Bronchial epithelial cell (primary cell): ENCODE data around the gene BSX. TPM values are rescaled to one million over a fixed set of nuclear protein-coding genes. Genes with fewer than 3 reads are reported as not detected.
A peak's percentile ranks its signal among the peaks of the same experiment; 100 is the strongest.

Experiments
- DNase-seq: peaks from one replicate; pipeline ENCODE4 v3.0.0-alpha.2; 2010; ENCODE audit warnings: low read depth
- FAIRE-seq: peaks from 2 replicates; lab custom pipeline; 2011; peaks lifted over from hg19 to GRCh38; lab: Jason Lieb, UNC
- H3K27me3 ChIP-seq: 2 replicates; pipeline ENCODE4 v1.5.1; 2011; ENCODE audit warnings: low read length; ENCODE audit not compliant: control insufficient read depth, insufficient read depth
- H3K36me3 ChIP-seq: 2 replicates; pipeline ENCODE4 v1.5.1; 2011; ENCODE audit warnings: low read length; ENCODE audit not compliant: control insufficient read depth, insufficient read depth
- H3K4me3 ChIP-seq: 2 replicates; pipeline ENCODE4 v1.5.1; 2011; ENCODE audit warnings: mild to moderate bottlenecking, low read depth, low read length, control low read depth
- CTCF ChIP-seq: IDR thresholded peaks from 2 replicates; pipeline ENCODE4 v1.5.1; 2011; ENCODE audit warnings: mild to moderate bottlenecking, moderate library complexity, low read length, control low read depth, inconsistent platforms; ENCODE audit not compliant: insufficient read depth, severe bottlenecking
- total RNA-seq: library from RNA; depleted of rRNA; stranded (reverse); fragments of >200 nt; gene quantifications from 2 replicates; pipeline ENCODE4 v1.2.1, GENCODE V29; 2014

BSX gene
- total RNA-seq, 1 donor from 2014 or later = not detected

- DNase-seq = no peak
- Histone ChIP-seq H3K27me3 (peaks cover 64% of the 10 kb centered on the region), H3K4me3 (no peak overlapping the region), H3K36me3 (no peaks in the 10 kb centered on the region)
- TF ChIP-seq CTCF = no peak
- FAIRE-seq = no peak
Measured at GRCh38 chr11:122976734-122977469, 4.7 kb downstream of the BSX start.

- no peaks in the 10 kb centered on the region for H3K36me3 ChIP-seq
- DNase-seq (no peak), FAIRE-seq (no peak)
- no peak overlapping the region for H3K4me3 ChIP-seq
- TF ChIP-seq CTCF = no peak
- peaks cover 58% of the 10 kb centered on the region for H3K27me3 ChIP-seq
Measured at GRCh38 chr11:122976061-122976733, 5.4 kb downstream of the BSX start.

- no peak for TF ChIP-seq CTCF
- no peaks in the 10 kb centered on the region for H3K36me3 ChIP-seq
- peak; percentile 80 for DNase-seq
- H3K27me3 ChIP-seq = peaks cover 3% of the 10 kb centered on the region
- H3K4me3 ChIP-seq = no peak overlapping the region
- FAIRE-seq = no peak
Measured at GRCh38 chr11:122963961-122964360, 17.7 kb downstream of the BSX start.

GRCh38 chr11:122954455-122954854 lies 27.2 kb downstream of the BSX start:
- Histone ChIP-seq H3K27me3 (peaks cover 6% of the 10 kb centered on the region), H3K36me3 (no peaks in the 10 kb centered on the region), H3K4me3 (no peak overlapping the region)
- DNase-seq (no peak), FAIRE-seq (no peak)
- TF ChIP-seq CTCF = no peak

GRCh38 chr11:122951211-122951610 lies 30.4 kb downstream of the BSX start:
- no peaks in the 10 kb centered on the region for H3K36me3 ChIP-seq
- H3K27me3 ChIP-seq = peaks cover 6% of the 10 kb centered on the region
- TF ChIP-seq CTCF = no peak
- H3K4me3 ChIP-seq = no peak overlapping the region
- FAIRE-seq = peak; percentile 73
- no peak for DNase-seq
